HG02678 (cell line): ENCODE data around the gene ANKRD29.
"Not testable (repeated sequence)": the region's sequence is repeated elsewhere in the genome, so short reads cannot be mapped to it uniquely, and the experiment has no call there.

Experiments
- ATAC-seq: cut with Tn5 transposase; IDR thresholded peaks from one replicate; pipeline ENCODE4 v1.9.1; 2021; ENCODE audit warnings: mild to moderate bottlenecking, moderate library complexity; ENCODE audit not compliant: unreplicated experiment

Gene ANKRD29

GRCh38 chr18:23565916-23566547 lies 96.7 kb downstream of the ANKRD29 start:
- no peak for ATAC-seq

GRCh38 chr18:23563377-23564043 lies 99.2 kb downstream of the ANKRD29 start:
- ATAC-seq: no peak

GRCh38 chr18:23560186-23560585 lies 102.5 kb downstream of the ANKRD29 start:
- ATAC-seq: no peak

- ATAC-seq: not testable (repeated sequence)
Measured at GRCh38 chr18:23557511-23557910, 105.2 kb downstream of the ANKRD29 start.

GRCh38 chr18:23556145-23556780 lies 106.4 kb downstream of the ANKRD29 start:
- ATAC-seq: no peak

GRCh38 chr18:23553887-23554286 lies 108.8 kb downstream of the ANKRD29 start:
- no peak for ATAC-seq

- no peak for ATAC-seq
Measured at GRCh38 chr18:23552505-23552904, 110.2 kb downstream of the ANKRD29 start.

- no peak for ATAC-seq
Measured at GRCh38 chr18:23551978-23552377, 110.7 kb downstream of the ANKRD29 start.

- no peak for ATAC-seq
Measured at GRCh38 chr18:23550898-23551297, 111.8 kb downstream of the ANKRD29 start.
